NCI-H345 (cell line): ENCODE data around the gene NUAK1.

Experiments
- DNase-seq: peaks from one replicate; lab custom pipeline; 2025; lab: John Stamatoyannopoulos, UW

Gene NUAK1

GRCh38 chr12:106138633-106139421 is at the start of gene NUAK1:
TSS of gene NUAK1 (minus strand) at chr12:106138954. CDS start at chr12:106138653, 301 bp downstream.
- peak; percentile 71 for DNase-seq

- DNase-seq: no peak
Observed at GRCh38 chr12:106188256-106188655, 49.5 kb upstream of the NUAK1 start.

DNA sequence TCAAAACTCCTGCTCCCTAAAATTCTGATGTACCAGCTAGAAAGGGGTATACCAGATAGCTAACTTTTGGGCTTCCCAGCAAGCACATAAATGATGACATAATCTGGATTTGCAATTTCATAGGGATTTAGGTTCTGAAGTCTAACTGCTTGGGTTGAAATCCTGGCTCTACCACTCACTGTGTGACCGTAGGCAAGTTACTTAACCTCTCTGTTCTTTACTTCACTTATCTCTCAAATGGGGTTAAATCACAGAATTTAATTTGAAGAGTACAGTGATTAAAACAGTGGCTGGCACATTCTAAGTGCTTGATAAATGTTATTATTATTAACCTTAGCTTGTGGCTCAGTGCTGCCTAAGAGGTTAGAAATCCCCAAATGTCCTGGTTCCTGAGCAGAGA is 49.1 kb upstream of the NUAK1 start:
- DNase-seq: no peak

- DNase-seq: no peak
Observed at GRCh38 chr12:106187155-106187789, 48.5 kb upstream of the NUAK1 start.

DNA sequence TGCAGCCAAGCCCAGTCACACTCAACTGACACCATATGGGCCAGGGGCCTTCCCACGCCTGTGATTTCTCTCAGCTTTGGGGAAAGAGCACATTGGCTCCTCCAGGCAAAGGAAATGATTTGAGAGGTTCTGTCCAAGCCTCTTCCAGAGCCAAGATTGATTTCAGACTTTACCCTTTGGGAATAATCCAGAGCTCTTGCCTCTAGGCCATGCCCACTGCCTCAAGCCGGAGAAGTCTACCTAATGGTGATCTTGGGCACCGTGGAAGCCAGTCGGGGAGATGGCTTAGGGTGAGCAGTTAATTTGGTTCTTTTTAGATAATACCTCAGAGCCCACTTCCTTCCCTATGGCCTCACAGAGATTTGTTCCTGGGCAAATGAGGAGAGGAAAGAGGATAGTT is 45.0 kb upstream of the NUAK1 start:
- DNase-seq: no peak

DNA sequence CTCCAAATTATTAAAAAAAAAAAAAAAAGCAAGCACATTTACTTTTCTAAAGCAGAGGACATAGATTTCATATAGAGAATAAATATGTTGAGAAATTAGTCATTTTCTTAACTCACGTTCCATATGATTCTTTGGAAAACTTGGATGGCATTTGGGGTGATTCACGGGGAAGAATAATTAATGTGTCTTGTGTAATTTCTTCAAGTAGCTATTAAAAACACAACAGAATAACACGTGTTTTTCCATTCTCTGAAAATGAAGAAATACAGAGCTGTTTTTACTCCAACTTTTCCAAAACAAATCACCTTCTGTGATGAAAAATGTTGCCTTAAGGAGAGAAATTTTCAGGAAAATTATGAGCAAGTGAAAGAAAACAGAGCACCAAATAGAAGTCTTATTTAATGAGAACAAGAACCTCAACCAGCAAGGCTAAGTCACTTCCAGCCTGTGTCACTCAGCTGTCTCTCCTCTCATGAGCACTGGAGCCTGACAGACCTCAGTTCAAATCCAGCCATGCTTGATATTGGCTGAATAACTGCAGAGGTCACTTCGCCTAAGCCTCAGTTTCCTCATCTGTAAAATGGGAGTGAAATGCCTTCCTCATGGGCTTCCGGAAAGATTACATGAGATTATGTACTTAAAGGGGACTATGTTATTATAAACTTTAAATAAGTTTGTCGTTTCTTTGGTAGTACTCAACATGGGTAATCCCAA is 42.8 kb upstream of the NUAK1 start:
- no peak for DNase-seq

DNA sequence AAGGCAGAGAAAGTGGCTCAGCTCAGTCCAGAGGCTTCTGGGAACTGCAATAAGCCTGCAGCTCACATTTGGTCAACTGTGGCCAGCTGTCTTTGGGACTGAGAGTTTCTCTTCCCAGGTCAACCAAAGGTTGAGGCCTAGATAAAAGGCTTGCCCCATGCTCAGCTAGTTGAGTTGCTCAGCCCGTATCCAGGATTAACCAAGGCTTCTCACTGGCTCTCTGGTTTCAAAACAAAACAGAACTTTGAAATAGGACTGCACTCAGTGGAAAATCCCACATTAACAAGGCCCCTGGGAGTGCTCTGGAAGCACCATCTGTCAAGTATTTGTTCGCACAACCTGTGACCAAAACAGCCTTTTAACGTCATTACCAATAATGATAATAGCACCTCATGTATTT is 40.3 kb upstream of the NUAK1 start:
- peak; percentile 17 for DNase-seq

DNA sequence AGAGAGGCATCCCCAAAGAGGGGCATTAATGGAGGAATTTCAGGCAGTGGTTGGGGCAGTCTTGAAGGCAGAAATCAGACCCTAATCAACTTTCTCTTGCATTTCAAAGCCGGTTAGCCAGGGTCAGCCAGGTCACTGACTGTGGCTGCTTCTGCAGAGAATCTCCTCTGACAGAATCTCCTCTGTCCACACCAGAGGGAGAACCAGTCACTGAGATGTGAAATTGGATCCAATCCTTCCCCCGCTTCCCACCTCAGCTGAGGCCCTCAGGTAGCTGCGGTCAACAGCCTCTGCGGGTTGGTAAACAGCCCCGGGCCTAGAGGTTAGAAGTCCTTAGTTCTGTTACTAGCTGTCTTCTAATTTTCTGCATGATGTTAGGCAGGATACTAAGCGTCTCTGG is 39.8 kb upstream of the NUAK1 start:
- DNase-seq: no peak

DNA sequence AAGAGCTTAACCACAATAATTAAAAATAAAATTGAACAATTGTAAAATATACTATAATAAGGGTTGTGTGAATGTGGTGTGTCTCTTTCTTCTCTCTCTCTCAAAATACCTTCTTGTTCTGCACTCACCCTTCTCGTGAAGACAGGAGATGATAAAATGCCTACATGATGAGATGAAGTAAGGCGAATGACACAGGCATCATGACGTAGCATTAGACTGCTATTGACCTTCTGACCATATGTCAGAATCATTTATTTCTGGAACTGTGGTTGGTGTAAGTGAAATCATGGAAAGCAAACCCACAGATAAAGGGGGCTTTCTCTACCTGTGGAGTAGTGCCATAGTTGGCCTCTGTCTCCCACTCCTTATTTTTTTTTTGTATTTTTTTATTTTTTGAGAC is 37.8 kb upstream of the NUAK1 start:
- DNase-seq: no peak

DNA sequence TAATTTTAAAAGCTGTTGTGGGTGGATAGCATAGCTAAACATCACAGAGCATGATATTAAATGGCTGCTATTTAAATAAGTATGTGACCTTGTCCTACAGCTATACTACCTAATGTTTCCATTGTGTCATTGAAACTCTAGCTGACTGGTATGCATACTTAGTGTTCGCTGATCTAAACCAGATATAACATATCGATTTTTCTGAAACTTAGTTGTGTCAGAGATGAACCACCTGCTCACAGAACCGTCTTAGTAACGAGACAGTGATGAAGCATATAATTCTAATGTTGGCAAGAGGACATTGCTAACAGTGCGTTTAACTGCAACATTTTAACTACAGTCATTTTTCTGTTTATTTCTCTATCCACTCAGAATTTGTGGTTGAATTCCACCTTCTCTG is 36.1 kb upstream of the NUAK1 start:
- DNase-seq: no peak

GRCh38 chr12:106173442-106173841 is 34.7 kb upstream of the NUAK1 start:
- no peak for DNase-seq

DNA sequence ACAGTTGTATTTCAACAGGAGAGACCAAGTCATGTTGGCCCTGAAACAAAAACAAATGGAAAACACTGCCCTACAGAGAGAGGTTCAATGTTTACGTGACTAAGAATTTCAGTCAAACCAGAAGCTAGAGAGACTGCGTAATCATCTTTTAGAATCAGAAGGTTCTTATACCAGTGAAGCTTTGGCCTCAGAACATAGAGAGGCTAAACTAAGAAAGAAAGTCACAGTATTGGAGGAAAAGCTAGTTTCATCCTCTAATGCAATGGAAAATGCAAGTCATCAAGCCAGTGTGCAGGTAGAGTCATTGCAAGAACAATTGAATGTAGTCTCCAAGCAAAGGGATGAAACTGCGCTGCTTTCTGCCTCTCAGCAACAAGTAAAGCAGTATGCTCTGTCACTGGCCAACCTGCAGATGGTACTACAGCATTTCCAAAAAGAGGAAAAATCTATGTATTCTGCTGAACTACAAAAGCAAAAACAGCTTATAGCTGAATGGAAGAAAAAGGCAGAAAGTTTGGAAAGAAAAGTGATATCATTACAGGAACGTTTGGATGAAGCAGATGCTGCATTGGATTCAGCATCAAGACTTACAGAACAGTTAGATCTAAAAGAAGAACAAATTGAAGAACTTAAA is 32.5 kb upstream of the NUAK1 start:
- DNase-seq: no peak

DNA sequence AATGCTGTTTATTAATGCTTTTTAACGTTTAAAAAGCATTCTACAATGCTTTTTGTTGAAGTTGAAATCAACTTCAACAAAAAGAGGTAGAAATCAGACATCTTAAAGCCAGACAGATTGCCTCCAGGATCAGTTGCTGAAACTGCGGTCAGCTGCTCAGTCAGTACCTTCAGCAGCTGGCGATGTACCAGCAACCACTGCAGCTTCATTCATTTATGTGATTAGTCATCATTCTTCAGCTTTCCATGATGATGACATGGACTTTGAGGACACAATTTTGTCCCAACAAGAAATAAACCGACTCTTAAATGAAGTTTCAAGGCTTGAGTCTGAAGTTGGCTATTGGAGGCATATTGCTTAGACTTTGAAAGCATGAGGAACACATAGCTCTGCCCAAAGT is 31.5 kb upstream of the NUAK1 start:
- DNase-seq: no peak

GRCh38 chr12:106163712-106164111 is 25.0 kb upstream of the NUAK1 start:
- DNase-seq: no peak

GRCh38 chr12:106161491-106161890 is 22.7 kb upstream of the NUAK1 start:
- DNase-seq: no peak

GRCh38 chr12:106160915-106161314 is 22.2 kb upstream of the NUAK1 start:
- no peak for DNase-seq

DNA sequence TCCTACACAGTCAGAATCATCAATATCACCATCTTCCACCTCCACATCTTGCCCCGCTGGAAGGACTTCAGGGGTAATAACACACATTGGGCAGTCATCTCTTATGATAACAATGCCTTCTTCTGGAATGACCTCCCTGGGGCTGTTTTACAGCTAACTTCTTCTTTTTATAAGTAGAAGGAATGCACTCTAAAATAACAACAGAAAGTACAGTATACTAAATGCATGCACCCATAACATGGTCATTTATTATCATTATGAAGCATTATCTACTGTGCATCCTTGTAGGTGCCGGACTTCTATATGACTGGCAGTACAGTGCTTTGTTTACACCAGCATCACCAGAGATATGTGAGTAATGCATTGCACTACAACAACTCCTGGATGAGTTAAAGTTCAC is 19.0 kb upstream of the NUAK1 start:
- DNase-seq: no peak

- DNase-seq: no peak
Observed at GRCh38 chr12:106154751-106155273, 16.1 kb upstream of the NUAK1 start.

GRCh38 chr12:106152334-106152733 is 13.6 kb upstream of the NUAK1 start:
- peak; percentile 43 for DNase-seq

DNA sequence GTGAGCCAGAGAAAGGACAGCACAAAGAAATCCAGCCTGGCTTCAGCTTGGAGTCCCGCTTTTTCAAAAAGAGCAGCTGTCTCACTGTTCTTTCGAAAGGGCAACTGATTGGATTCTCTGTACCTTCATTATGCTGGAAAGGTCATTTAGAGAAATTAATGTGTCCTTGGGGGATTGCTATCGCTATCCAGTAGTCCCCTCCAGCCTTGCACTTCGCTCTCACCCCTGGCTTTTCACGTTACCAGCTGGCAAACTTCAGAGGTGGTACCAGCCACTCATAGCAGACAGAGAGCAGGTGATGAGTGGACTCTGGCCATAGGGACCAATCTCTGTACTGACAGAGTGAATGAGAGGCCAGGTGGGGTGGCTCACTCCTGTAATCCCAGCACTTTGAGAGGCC is 11.8 kb upstream of the NUAK1 start:
- DNase-seq: no peak

- DNase-seq: no peak
Observed at GRCh38 chr12:106149096-106149784, 10.5 kb upstream of the NUAK1 start.

DNA sequence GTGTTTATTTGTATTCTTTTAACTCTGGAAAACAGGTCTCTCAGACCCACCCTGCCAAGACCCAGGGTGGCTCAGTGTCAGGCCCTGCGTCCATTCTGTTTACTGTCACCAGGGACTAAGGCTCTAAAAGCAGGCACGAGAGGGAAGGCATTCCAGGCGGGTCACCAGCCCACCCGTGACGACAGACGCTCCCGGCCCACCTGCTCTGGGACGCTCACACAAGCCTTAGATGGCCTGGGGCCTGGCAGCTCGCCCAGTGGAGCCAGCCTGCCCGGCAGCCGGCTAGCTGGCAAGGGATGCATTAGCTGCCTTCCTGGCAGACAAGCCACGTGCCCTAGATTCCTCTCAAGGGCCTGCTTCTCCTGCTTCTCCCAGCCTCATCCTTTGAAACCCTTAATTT is 9.2 kb upstream of the NUAK1 start:
- DNase-seq: peak; percentile 56
